OCI-LY3 (cell line): Measurements from ENCODE around the gene ACBD3.

Experiments used
- H2AFZ ChIP-seq: fragments of 200-600, 300-600 bp; shearing (Covaris generic); 2 replicates; pipeline ENCODE4 v1.6.0; 2014; ENCODE audit warnings: antibody characterized with exemption, low read depth, low read length
- H3K27ac ChIP-seq: fragments of 200-600, 300-600 bp; sonication (generic); 2 replicates; pipeline ENCODE4 v1.5.1; 2014; ENCODE audit warnings: mild to moderate bottlenecking, low read length, moderate library complexity, mixed read lengths
- H3K27me3 ChIP-seq: fragments of 200-600, 300-600 bp; sonication (generic); 2 replicates; pipeline ENCODE4 v1.6.1; 2014; ENCODE audit warnings: low read depth, low read length, mixed read lengths
- H3K36me3 ChIP-seq: fragments of 200-600, 300-600 bp; sonication (generic); replicated peaks from 2 replicates; pipeline ENCODE3; 2014; ENCODE audit warnings: low read depth, low read length, mixed read lengths
- H3K4me1 ChIP-seq: fragments of 300-600, 200-600 bp; sonication (generic); 2 replicates; pipeline ENCODE4 v1.6.1; 2014; ENCODE audit warnings: low read length, mixed read lengths
- H3K4me2 ChIP-seq: fragments of 200-600, 300-600 bp; sonication (generic); 2 replicates; pipeline ENCODE4 v1.6.1; 2014; ENCODE audit warnings: low read length, mixed read lengths
- H3K4me3 ChIP-seq: fragments of 300-600, 200-600 bp; sonication (generic); 2 replicates; pipeline ENCODE4 v1.5.1; 2014; ENCODE audit warnings: antibody characterized with exemption, mild to moderate bottlenecking, low read length, moderate library complexity
- H3K79me2 ChIP-seq: fragments of 300-600, 200-600 bp; shearing (Covaris generic); 2 replicates; pipeline ENCODE4 v1.6.1; 2014; ENCODE audit warnings: mild to moderate bottlenecking, low read length, mixed read lengths
- H3K9ac ChIP-seq: fragments of 300-600, 200-600 bp; shearing (Covaris generic); 2 replicates; pipeline ENCODE4 v1.6.0; 2014; ENCODE audit warnings: mild to moderate bottlenecking, low read length, moderate library complexity
- H3K9me3 ChIP-seq: fragments of 200-600, 300-600 bp; shearing (Covaris generic); 2 replicates; pipeline ENCODE4 v1.6.1; 2014; ENCODE audit warnings: low read length, mixed read lengths; ENCODE audit not compliant: insufficient read depth
- H4K20me1 ChIP-seq: fragments of 200-600, 300-600 bp; sonication (generic); 2 replicates; pipeline ENCODE4 v1.6.1; 2016; ENCODE audit warnings: low read length, mixed read lengths; ENCODE audit not compliant: insufficient read depth
- EZH2phosphoT487 ChIP-seq: fragments of 200-600 bp; shearing (Covaris generic); IDR thresholded peaks from 2 replicates; pipeline ENCODE4 v1.6.1; 2018; ENCODE audit warnings: antibody characterized with exemption, mixed run types, low read depth
- TF ChIP-seq, protein P1 (sequence below): fragments of 200-600, 300-600 bp; sonication (generic); IDR thresholded peaks from 2 replicates; pipeline ENCODE4 v1.5.1; 2014; ENCODE audit warnings: antibody characterized with exemption, low read length, low read depth

The ACBD3 gene

DNA sequence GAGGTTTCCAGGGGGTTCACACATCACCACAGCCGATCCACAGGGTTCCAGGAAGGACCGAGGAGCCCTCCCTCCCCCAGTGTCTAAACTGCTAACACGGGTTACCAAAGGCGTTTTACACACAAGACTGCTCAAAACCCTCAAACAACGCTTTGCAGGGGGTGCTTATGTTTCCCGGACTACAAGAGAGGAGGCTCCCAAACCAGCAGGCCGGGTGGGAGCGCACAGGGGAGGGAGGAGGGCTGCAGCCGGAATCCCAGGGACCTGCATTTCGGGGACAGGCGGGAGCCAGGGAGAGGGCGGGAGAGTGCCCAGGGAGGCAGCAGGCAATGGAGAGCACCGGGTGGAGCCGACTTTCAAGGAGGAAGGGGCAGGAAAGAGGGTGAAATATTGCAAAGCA, 50.8 kb downstream of the ACBD3 start:
- H3K4me3 ChIP-seq: no peak overlapping the region
- no peak overlapping the region for H3K27ac ChIP-seq
- no peaks in the 10 kb centered on the region for H3K36me3 ChIP-seq
- H3K79me2 ChIP-seq: no peaks in the 10 kb centered on the region
- TF ChIP-seq, protein P1, sequence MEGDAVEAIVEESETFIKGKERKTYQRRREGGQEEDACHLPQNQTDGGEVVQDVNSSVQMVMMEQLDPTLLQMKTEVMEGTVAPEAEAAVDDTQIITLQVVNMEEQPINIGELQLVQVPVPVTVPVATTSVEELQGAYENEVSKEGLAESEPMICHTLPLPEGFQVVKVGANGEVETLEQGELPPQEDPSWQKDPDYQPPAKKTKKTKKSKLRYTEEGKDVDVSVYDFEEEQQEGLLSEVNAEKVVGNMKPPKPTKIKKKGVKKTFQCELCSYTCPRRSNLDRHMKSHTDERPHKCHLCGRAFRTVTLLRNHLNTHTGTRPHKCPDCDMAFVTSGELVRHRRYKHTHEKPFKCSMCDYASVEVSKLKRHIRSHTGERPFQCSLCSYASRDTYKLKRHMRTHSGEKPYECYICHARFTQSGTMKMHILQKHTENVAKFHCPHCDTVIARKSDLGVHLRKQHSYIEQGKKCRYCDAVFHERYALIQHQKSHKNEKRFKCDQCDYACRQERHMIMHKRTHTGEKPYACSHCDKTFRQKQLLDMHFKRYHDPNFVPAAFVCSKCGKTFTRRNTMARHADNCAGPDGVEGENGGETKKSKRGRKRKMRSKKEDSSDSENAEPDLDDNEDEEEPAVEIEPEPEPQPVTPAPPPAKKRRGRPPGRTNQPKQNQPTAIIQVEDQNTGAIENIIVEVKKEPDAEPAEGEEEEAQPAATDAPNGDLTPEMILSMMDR: no peak
- TF ChIP-seq EZH2phosphoT487: no peak
- H4K20me1 ChIP-seq: no peaks in the 10 kb centered on the region
- no peak overlapping the region for H3K4me2 ChIP-seq
- H3K9me3 ChIP-seq: no peaks in the 10 kb centered on the region
- H3K27me3 ChIP-seq: no peaks in the 10 kb centered on the region
- H3K4me1 ChIP-seq: no peaks in the 10 kb centered on the region
- H2AFZ ChIP-seq: no peak overlapping the region
- no peak overlapping the region for H3K9ac ChIP-seq

- Histone ChIP-seq H3K4me3 (no peak overlapping the region), H3K9me3 (no peaks in the 10 kb centered on the region), H4K20me1 (no peaks in the 10 kb centered on the region), H3K9ac (no peak overlapping the region), H3K27me3 (no peaks in the 10 kb centered on the region), H3K27ac (no peak overlapping the region), H2AFZ (no peak overlapping the region), H3K79me2 (no peaks in the 10 kb centered on the region), H3K4me2 (no peak overlapping the region), H3K4me1 (no peaks in the 10 kb centered on the region), H3K36me3 (no peaks in the 10 kb centered on the region)
- no peak for TF ChIP-seq EZH2phosphoT487
- TF ChIP-seq, protein P1: no peak
Measured at GRCh38 chr1:226135059-226135651, 51.4 kb downstream of the ACBD3 start.

DNA sequence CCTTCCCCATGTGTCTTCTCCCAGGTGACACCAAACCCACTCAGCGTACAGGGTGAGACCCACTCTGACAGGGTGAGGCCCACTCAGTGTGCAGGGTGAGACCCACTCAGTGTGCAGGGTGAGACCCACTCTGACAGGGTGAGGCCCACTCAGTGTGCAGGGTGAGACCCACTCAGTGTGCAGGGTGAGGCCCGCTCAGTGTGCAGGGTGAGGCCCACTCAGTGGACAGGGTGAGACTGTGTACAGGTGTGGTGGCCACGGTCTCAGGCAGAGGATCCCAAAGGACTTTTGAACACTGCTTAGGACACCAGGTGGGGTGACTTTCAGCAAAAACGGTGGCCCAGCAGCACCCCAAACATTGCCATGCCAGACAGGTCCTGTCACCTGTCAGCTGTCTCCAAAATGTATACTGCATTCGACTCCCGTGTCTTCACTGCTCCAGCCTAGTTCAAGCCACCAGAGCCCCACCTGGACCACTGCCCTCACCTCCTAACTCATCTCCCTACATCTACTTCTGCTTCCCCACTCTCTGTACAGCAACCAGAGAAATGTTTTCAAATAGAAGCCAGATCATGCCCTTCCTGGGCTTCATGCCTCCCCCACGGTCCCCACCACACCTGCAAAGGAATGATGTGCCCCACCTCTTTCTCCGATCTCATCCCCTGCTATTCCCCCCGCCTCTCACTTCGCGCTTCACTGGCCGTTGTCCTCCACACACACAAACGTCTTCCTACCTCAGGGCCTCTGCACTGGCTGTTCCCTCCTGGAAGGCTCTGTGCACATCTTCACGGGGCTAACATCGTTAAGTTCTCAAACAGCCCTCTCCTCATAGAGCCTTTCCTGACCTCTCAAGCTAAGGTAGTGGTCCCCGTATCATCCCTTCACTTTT, 52.1 kb downstream of the ACBD3 start:
- TF ChIP-seq, protein P1: no peak
- TF ChIP-seq EZH2phosphoT487: no peak
- Histone ChIP-seq H3K4me1 (no peaks in the 10 kb centered on the region), H2AFZ (no peak overlapping the region), H3K27ac (no peak overlapping the region), H3K79me2 (no peaks in the 10 kb centered on the region), H3K4me2 (no peak overlapping the region), H3K4me3 (no peak overlapping the region), H4K20me1 (no peaks in the 10 kb centered on the region), H3K27me3 (no peaks in the 10 kb centered on the region), H3K9ac (no peak overlapping the region), H3K9me3 (no peaks in the 10 kb centered on the region), H3K36me3 (no peaks in the 10 kb centered on the region)

DNA sequence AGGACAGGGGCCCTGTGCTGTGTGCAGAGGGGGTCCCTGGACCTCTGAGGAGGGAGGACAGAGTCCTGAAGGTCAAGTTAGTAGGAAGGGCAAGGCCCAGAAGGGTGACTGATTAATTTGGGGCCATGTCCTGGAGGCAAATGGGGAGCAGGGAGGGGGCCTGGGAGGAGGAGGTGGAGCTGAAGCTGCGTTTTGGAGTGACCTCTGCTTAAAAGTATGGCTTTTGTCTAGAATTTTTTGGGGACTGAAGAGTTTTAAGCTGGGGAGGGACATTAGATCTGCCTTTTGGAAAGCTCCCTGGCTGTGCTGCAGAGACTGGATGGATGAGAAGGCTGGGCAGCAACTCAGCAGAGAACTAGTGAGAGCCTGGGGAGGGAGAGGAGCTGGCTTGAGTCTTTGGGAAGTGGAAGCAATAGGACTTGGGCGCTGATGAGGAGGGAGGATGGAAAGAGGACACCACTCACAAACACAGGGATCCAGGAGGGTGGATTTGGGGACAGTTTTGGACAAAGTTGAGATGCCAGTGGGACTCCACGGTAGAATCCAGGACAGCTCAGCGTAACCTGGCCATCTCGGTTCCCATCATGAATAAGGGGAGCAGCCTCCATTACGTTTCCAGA, 52.9 kb downstream of the ACBD3 start:
- Histone ChIP-seq H3K27me3 (no peaks in the 10 kb centered on the region), H3K27ac (no peak overlapping the region), H3K9ac (no peak overlapping the region), H3K4me1 (no peaks in the 10 kb centered on the region), H3K9me3 (no peaks in the 10 kb centered on the region), H2AFZ (no peak overlapping the region), H3K79me2 (no peaks in the 10 kb centered on the region), H4K20me1 (no peaks in the 10 kb centered on the region), H3K36me3 (no peaks in the 10 kb centered on the region), H3K4me2 (no peak overlapping the region), H3K4me3 (no peak overlapping the region)
- TF ChIP-seq, protein P1: no peak
- TF ChIP-seq EZH2phosphoT487: no peak
